DOHH2 (cell line): ENCODE measurements around the gene ATP5F1B.

Experiments used
- H3F3A ChIP-seq: fragments of 200-600 bp; sonication (generic), shearing (Covaris generic); 2 replicates; pipeline ENCODE4 v1.6.0; 2016; ENCODE audit warnings: antibody characterized with exemption, mild to moderate bottlenecking; ENCODE audit not compliant: control insufficient read depth, insufficient read depth
- H3K27ac ChIP-seq: fragments of 200-600 bp; sonication (generic); 2 replicates; pipeline ENCODE4 v1.5.1; 2014; ENCODE audit warnings: low read depth, mild to moderate bottlenecking, low read length, moderate library complexity
- H3K27me3 ChIP-seq: fragments of 200-600 bp; sonication (generic); 2 replicates; pipeline ENCODE4 v1.6.1; 2014; ENCODE audit warnings: mild to moderate bottlenecking, low read length, mixed read lengths; ENCODE audit not compliant: control insufficient read depth
- H3K36me3 ChIP-seq: fragments of 200-600 bp; sonication (generic); 2 replicates; pipeline ENCODE4 v1.6.1; 2014; ENCODE audit warnings: mild to moderate bottlenecking, low read length, moderate library complexity, mixed read lengths; ENCODE audit not compliant: control insufficient read depth
- H3K4me1 ChIP-seq: fragments of 200-600 bp; sonication (generic); 2 replicates; pipeline ENCODE4 v1.6.1; 2014; ENCODE audit warnings: mild to moderate bottlenecking, low read length, mixed read lengths; ENCODE audit not compliant: control insufficient read depth
- H3K4me2 ChIP-seq: fragments of 200-600 bp; sonication (generic); 2 replicates; pipeline ENCODE4 v1.6.0; 2014; ENCODE audit warnings: mild to moderate bottlenecking, low read length, moderate library complexity
- H3K4me3 ChIP-seq: fragments of 200-600 bp; sonication (generic); 2 replicates; pipeline ENCODE4 v1.5.1; 2014; ENCODE audit warnings: mild to moderate bottlenecking, low read length, mixed read lengths
- H3K79me2 ChIP-seq: fragments of 200-600 bp; sonication (generic); 2 replicates; pipeline ENCODE4 v1.6.1; 2014; ENCODE audit warnings: mild to moderate bottlenecking, low read length, mixed read lengths; ENCODE audit not compliant: control insufficient read depth
- H3K9me2 ChIP-seq: fragments of 200-600 bp; sonication (generic); replicated peaks from 2 replicates; pipeline ENCODE4 v1.6.1; 2014; ENCODE audit warnings: mild to moderate bottlenecking, low read length, mixed read lengths; ENCODE audit not compliant: control insufficient read depth
- H3K9me3 ChIP-seq: fragments of 200-600 bp; sonication (generic); 2 replicates; pipeline ENCODE4 v1.6.1; 2014; ENCODE audit warnings: antibody characterized with exemption, low read length, mixed read lengths; ENCODE audit not compliant: control insufficient read depth, insufficient read depth
- H4K20me1 ChIP-seq: fragments of 200-600 bp; sonication (generic); 2 replicates; pipeline ENCODE4 v1.6.0; 2014; ENCODE audit warnings: low read depth, mild to moderate bottlenecking, antibody characterized with exemption, low read length, moderate library complexity; ENCODE audit not compliant: control insufficient read depth, insufficient read depth
- CTCF ChIP-seq: fragments of 200-600 bp; sonication (generic); IDR thresholded peaks from one replicate; pipeline ENCODE4 v1.5.1; 2014; ENCODE audit warnings: antibody characterized with exemption, mild to moderate bottlenecking, low read depth, low read length; ENCODE audit not compliant: poor library complexity, severe bottlenecking
- EZH2phosphoT487 ChIP-seq: fragments of 200-600 bp; sonication (generic); IDR thresholded peaks from 2 replicates; pipeline ENCODE4 v1.6.1; 2017; ENCODE audit warnings: borderline replicate concordance, mild to moderate bottlenecking, antibody characterized with exemption, low read length, moderate library complexity, mixed read lengths

ATP5F1B gene

GRCh38 chr12:56682323-56682722 lies 36.5 kb upstream of the ATP5F1B start:
- Histone ChIP-seq H3K27ac (no peak overlapping the region), H3K9me2 (no peaks in the 10 kb centered on the region), H3F3A (peaks cover 11% of the 10 kb centered on the region), H3K27me3 (no peaks in the 10 kb centered on the region), H4K20me1 (peaks cover 39% of the 10 kb centered on the region), H3K4me1 (peaks cover 24% of the 10 kb centered on the region), H3K9me3 (no peaks in the 10 kb centered on the region), H3K4me2 (no peak overlapping the region), H3K36me3 (peaks cover 86% of the 10 kb centered on the region), H3K4me3 (no peak overlapping the region), H3K79me2 (peaks cover 100% of the 10 kb centered on the region)
- no peak for TF ChIP-seq EZH2phosphoT487
- no peak for TF ChIP-seq CTCF

GRCh38 chr12:56679883-56680575 lies 34.2 kb upstream of the ATP5F1B start:
- Histone ChIP-seq H3F3A (peaks cover 11% of the 10 kb centered on the region), H3K9me2 (no peaks in the 10 kb centered on the region), H3K9me3 (no peaks in the 10 kb centered on the region), H3K36me3 (peaks cover 82% of the 10 kb centered on the region), H3K27me3 (no peaks in the 10 kb centered on the region), H3K27ac (no peak overlapping the region), H3K4me3 (no peak overlapping the region), H3K4me1 (peaks cover 19% of the 10 kb centered on the region), H3K4me2 (no peak overlapping the region), H3K79me2 (peaks cover 100% of the 10 kb centered on the region), H4K20me1 (peaks cover 35% of the 10 kb centered on the region)
- TF ChIP-seq EZH2phosphoT487 (no peak), CTCF (no peak)

- Histone ChIP-seq H3K27me3 (no peaks in the 10 kb centered on the region), H3K4me1 (peaks cover 7% of the 10 kb centered on the region), H4K20me1 (peaks cover 32% of the 10 kb centered on the region), H3K4me2 (no peak overlapping the region), H3K4me3 (no peak overlapping the region), H3K27ac (no peak overlapping the region), H3K36me3 (peaks cover 76% of the 10 kb centered on the region), H3K9me3 (no peaks in the 10 kb centered on the region), H3K79me2 (peaks cover 98% of the 10 kb centered on the region), H3F3A (peaks cover 9% of the 10 kb centered on the region), H3K9me2 (no peaks in the 10 kb centered on the region)
- TF ChIP-seq CTCF: no peak
- TF ChIP-seq EZH2phosphoT487: no peak
Observed at GRCh38 chr12:56678852-56679251, 33.1 kb upstream of the ATP5F1B start.
